PC-3 (cell line): ENCODE data around the gene RAB3GAP2. TPM values are rescaled to one million over a fixed set of nuclear protein-coding genes. Genes with fewer than 3 reads are reported as not detected.

Experiments used
- ATAC-seq: fragments of 200-7000 bp; cut with Tn5 transposase; 2 replicates; pipeline ENCODE4 v1.9.1; 2020; ENCODE audit warnings: mild to moderate bottlenecking, moderate library complexity
- BruUV-seq: library from RNA; stranded (reverse); fragments of 400-500 nt; replicated peaks from 2 replicates; lab custom pipeline; 2021; lab: Mats Ljungman, UMichigan
- CTCF ChIA-PET: fragments of 300-600 bp; sonication (Branson Sonifier 250); formaldehyde crosslinking; loops from one replicate; lab custom pipeline; 2022; ENCODE audit warnings: antibody characterized with exemption; lab: Charles Lee
- POLR2A ChIA-PET: fragments of 300-600 bp; sonication (Branson Sonifier 250); formaldehyde crosslinking; loops from one replicate; lab custom pipeline; 2022; ENCODE audit warnings: antibody characterized with exemption; ENCODE audit not compliant: unreplicated experiment; lab: Charles Lee
- DNase-seq: peaks from one replicate; pipeline ENCODE4 v3.0.0-alpha.2; 2015
- H2AFZ ChIP-seq: fragments of 300-600 bp; sonication (generic); 2 replicates; pipeline ENCODE4 v1.6.0; 2016; ENCODE audit warnings: antibody characterized with exemption, low read length
- H3F3A ChIP-seq: fragments of 300-600 bp; sonication (generic); one replicate; pipeline ENCODE4 v1.6.0; 2017; ENCODE audit warnings: antibody characterized with exemption, low read length, control low read depth, mild to moderate bottlenecking; ENCODE audit not compliant: unreplicated experiment
- H3K27ac ChIP-seq: fragments of 300-600 bp; sonication (generic); 2 replicates; pipeline ENCODE4 v1.5.1; 2016; ENCODE audit warnings: mild to moderate bottlenecking, low read length
- H3K27me3 ChIP-seq: fragments of 300-600 bp; sonication (generic); 2 replicates; pipeline ENCODE4 v1.6.1; 2016; ENCODE audit warnings: low read length, mixed read lengths
- H3K36me3 ChIP-seq: fragments of 300-600 bp; sonication (generic); 2 replicates; pipeline ENCODE4 v1.6.1; 2016; ENCODE audit warnings: low read depth, mixed run types, low read length, mixed read lengths
- H3K4me1 ChIP-seq: fragments of 300-600 bp; sonication (generic); 2 replicates; pipeline ENCODE4 v1.5.1; 2016; ENCODE audit warnings: low read length; ENCODE audit not compliant: insufficient read depth
- H3K4me2 ChIP-seq: fragments of 300-600 bp; sonication (generic); 2 replicates; pipeline ENCODE4 v1.6.0; 2016; ENCODE audit warnings: low read length
- H3K4me3 ChIP-seq: fragments of 300-600 bp; sonication (generic); 2 replicates; pipeline ENCODE4 v1.5.1; 2016; ENCODE audit warnings: mild to moderate bottlenecking, low read length, mixed read lengths
- H3K79me2 ChIP-seq: fragments of 300-600 bp; sonication (generic); 2 replicates; pipeline ENCODE4 v1.6.1; 2017; ENCODE audit warnings: low read length, mixed read lengths
- H3K9ac ChIP-seq: fragments of 300-600 bp; sonication (generic); 2 replicates; pipeline ENCODE4 v1.6.0; 2016; ENCODE audit warnings: mild to moderate bottlenecking, low read length
- H3K9me2 ChIP-seq: fragments of 300-600 bp; sonication (generic); replicated peaks from 2 replicates; pipeline ENCODE4 v1.6.1; 2016; ENCODE audit warnings: mixed run types, low read length, mixed read lengths
- H3K9me3 ChIP-seq: fragments of 300-600 bp; sonication (generic); 2 replicates; pipeline ENCODE4 v1.6.1; 2016; ENCODE audit warnings: low read length, mixed read lengths
- H4K20me1 ChIP-seq: fragments of 300-600 bp; sonication (generic); 2 replicates; pipeline ENCODE4 v1.6.1; 2016; ENCODE audit warnings: low read length, mixed read lengths
- CTCF ChIP-seq: fragments of 300-600 bp; sonication (generic); conservative IDR thresholded peaks from 2 replicates; pipeline ENCODE4 v1.5.1; 2017; ENCODE audit warnings: antibody characterized with exemption, low read depth, mild to moderate bottlenecking, low read length
- EZH2 ChIP-seq: fragments of 300-600 bp; sonication (generic); IDR thresholded peaks from one replicate; pipeline ENCODE4 v1.6.1; 2017; ENCODE audit warnings: antibody characterized with exemption, mild to moderate bottlenecking, low read length; ENCODE audit not compliant: unreplicated experiment
- EZH2phosphoT487 ChIP-seq: fragments of 300-600 bp; sonication (generic); IDR thresholded peaks from 2 replicates; pipeline ENCODE4 v1.6.1; 2018; ENCODE audit warnings: mild to moderate bottlenecking, antibody characterized with exemption, low read length, borderline replicate concordance
- intact Hi-C: fragments of 100-400 bp; cut with micrococcal nuclease; formaldehyde crosslinking; loops from 2 replicates; pipeline ENCODE4 v1.9.0; 2023
- total RNA-seq: library from RNA; depleted of rRNA; stranded (reverse); fragments of >200 nt; gene quantifications from 2 replicates; pipeline ENCODE4 v1.2.3, GENCODE V29; 2014

RAB3GAP2 gene
- total RNA-seq, 1 experiment from 2014 or later, result 16.7 TPM

GRCh38 chr1:220226752-220227151, 45.5 kb downstream of the RAB3GAP2 start:
- Histone ChIP-seq H3K4me3 (no peak overlapping the region), H3K79me2 (peaks cover 17% of the 10 kb centered on the region), H3K4me2 (no peak overlapping the region), H3F3A (no peaks in the 10 kb centered on the region), H3K9me3 (no peaks in the 10 kb centered on the region), H2AFZ (no peak overlapping the region), H3K4me1 (no peaks in the 10 kb centered on the region), H4K20me1 (no peaks in the 10 kb centered on the region), H3K9ac (no peak overlapping the region), H3K9me2 (no peaks in the 10 kb centered on the region), H3K27me3 (no peaks in the 10 kb centered on the region), H3K36me3 (peaks cover 18% of the 10 kb centered on the region; the same call in 1 of the 2 replicates), H3K27ac (no peak overlapping the region)
- no peak for DNase-seq
- BruUV-seq, result no TSS peak
- TF ChIP-seq EZH2phosphoT487, result no peak
- no peak for TF ChIP-seq CTCF
- no peak for TF ChIP-seq EZH2
- ChIA-PET CTCF (no interaction called here), POLR2A (interaction anchor here (0.5 kb wide), 1 partner anchor 45 kb away, joined by 14 read pairs; no protein-coding TSS in a partner anchor)
- intact Hi-C loops, result no loop called here
- no peak for ATAC-seq

DNA sequence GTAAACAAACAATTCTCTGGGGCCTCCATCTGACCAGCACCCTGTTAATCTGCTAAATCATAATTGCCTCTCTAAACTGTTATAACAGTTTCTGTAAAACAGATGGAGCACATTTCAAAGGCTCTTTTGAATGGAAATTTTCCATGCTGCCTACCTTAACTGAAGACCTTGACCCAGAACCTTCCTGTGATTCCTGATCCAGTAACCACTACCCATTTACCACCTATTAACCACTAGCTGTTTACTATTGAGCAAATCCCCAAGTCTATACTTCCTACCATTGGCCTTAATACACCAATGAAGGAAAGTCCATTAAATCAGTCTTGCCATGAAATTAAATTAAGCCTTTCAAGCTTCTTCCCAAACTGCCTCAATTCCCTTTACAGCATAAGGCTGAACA, 46.3 kb downstream of the RAB3GAP2 start:
- BruUV-seq, result no TSS peak
- no peaks in the 10 kb centered on the region for H3K4me1 ChIP-seq
- no peak overlapping the region for H2AFZ ChIP-seq
- no peak for ATAC-seq
- TF ChIP-seq EZH2phosphoT487 (no peak), EZH2 (no peak), CTCF (no peak)
- no peaks in the 10 kb centered on the region for H4K20me1 ChIP-seq
- no peaks in the 10 kb centered on the region for H3K27me3 ChIP-seq
- no peak overlapping the region for H3K4me2 ChIP-seq
- POLR2A ChIA-PET, result no interaction called here
- H3K4me3 ChIP-seq, result no peak overlapping the region
- peaks cover 17% of the 10 kb centered on the region for H3K79me2 ChIP-seq
- H3K9me2 ChIP-seq, result no peaks in the 10 kb centered on the region
- intact Hi-C loops, result no loop called here
- peaks cover 14% of the 10 kb centered on the region; the same call in 1 of the 2 replicates for H3K36me3 ChIP-seq
- DNase-seq, result no peak
- no peaks in the 10 kb centered on the region for H3K9me3 ChIP-seq
- CTCF ChIA-PET, result no interaction called here
- no peak overlapping the region for H3K27ac ChIP-seq
- no peaks in the 10 kb centered on the region for H3F3A ChIP-seq
- no peak overlapping the region for H3K9ac ChIP-seq

- POLR2A ChIA-PET, result interaction anchor here (0.6 kb wide), 1 partner anchor 104 kb away, joined by 4 read pairs; no protein-coding TSS in a partner anchor
- no peak overlapping the region for H3K9ac ChIP-seq
- no peak for TF ChIP-seq EZH2phosphoT487
- TF ChIP-seq EZH2, result no peak
- no peak for TF ChIP-seq CTCF
- no peaks in the 10 kb centered on the region for H4K20me1 ChIP-seq
- intact Hi-C loops, result no loop called here
- H3K9me3 ChIP-seq, result no peaks in the 10 kb centered on the region
- no peak for ATAC-seq
- H3K27me3 ChIP-seq, result no peaks in the 10 kb centered on the region
- H3K9me2 ChIP-seq, result no peaks in the 10 kb centered on the region
- no peak overlapping the region for H3K4me2 ChIP-seq
- H3K27ac ChIP-seq, result no peak overlapping the region
- H2AFZ ChIP-seq, result no peak overlapping the region
- CTCF ChIA-PET, result no interaction called here
- no peak overlapping the region for H3K4me3 ChIP-seq
- DNase-seq, result no peak
- peaks cover 9% of the 10 kb centered on the region; the same call in 1 of the 2 replicates for H3K36me3 ChIP-seq
- no peaks in the 10 kb centered on the region for H3K4me1 ChIP-seq
- no peaks in the 10 kb centered on the region for H3F3A ChIP-seq
- H3K79me2 ChIP-seq, result peaks cover 17% of the 10 kb centered on the region
- no TSS peak for BruUV-seq
Observed at GRCh38 chr1:220224611-220225124, 47.6 kb downstream of the RAB3GAP2 start.
